HG02852 (cell line): Measurements from ENCODE around the gene MOB3B.

Source experiments
- ATAC-seq: cut with Tn5 transposase; IDR thresholded peaks from one replicate; pipeline ENCODE4 v1.9.1; 2021; ENCODE audit warnings: mild to moderate bottlenecking, moderate library complexity; ENCODE audit not compliant: unreplicated experiment

The MOB3B gene

DNA sequence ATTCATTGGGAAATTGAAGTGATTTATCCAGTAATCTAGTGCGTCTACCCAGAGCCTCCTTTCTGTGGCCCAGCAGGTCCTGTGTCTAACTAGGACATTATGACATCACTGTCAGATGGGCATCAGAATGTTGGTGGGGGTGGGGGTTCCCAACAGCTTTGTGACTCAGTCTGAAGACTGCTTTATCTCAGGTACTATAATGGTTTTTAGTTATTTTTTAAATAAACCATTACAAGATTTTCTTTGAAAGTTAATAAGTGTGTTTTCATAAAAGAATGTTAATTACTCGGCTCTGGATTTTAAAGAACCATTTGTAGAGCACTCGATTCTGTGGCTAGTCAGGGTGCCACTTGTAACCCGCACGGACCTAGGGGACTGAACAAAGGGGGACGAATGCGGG lies 232.6 kb downstream of the MOB3B start, which contains the start of gene EQTN:
Gene EQTN (minus strand): TSS at position 101 of the 400 bp plus-strand sequence. CDS start 95 bp downstream, at position 6.
- no peak for ATAC-seq

GRCh38 chr9:27293996-27294395 lies 235.6 kb downstream of the MOB3B start:
- no peak for ATAC-seq

GRCh38 chr9:27292659-27293405 lies 236.8 kb downstream of the MOB3B start:
- ATAC-seq, result no peak

DNA sequence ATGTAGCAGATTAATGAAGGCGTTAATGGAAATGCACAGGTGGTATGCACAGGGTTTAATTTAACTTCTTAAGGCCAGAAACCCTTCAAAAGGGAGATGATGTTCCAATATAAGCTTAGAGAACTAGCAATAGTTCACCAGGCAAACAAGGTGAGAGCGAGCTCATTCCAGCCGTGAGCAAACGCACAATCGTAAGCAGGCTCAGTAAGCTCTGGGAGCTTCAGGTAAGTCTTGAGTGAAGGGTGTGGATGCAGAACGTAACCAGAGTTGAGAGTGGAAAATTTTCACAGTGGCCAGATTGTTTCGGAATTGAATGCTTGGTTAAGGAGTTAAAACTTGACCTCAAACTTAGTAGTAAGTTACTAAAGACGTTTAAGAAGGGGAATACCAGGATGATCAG lies 238.3 kb downstream of the MOB3B start:
- ATAC-seq, result no peak

GRCh38 chr9:27282269-27282668 lies 247.3 kb downstream of the MOB3B start:
- ATAC-seq, result no peak

GRCh38 chr9:27280860-27281259 lies 248.8 kb downstream of the MOB3B start:
- ATAC-seq, result no peak

GRCh38 chr9:27280249-27280648 lies 249.4 kb downstream of the MOB3B start:
- no peak for ATAC-seq

DNA sequence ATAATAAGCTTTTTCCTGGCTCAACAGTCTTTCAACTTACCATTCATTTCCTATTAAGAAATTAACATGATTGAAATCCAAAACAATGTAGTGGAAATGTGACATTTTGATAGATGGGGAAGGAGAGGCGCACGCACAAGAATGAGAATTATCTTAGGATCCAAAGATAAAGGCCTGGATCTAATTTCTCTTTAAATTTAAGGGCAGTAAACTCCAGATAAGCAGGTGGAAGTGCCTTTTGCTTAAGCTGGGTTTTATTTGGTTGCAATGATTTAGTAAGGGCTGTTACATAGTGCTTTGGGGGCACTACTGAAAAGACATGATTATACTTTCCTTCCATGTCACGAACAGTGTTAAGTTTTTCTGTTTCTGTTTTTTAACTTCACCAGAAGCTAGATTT lies 250.0 kb downstream of the MOB3B start:
- ATAC-seq, result no peak

DNA sequence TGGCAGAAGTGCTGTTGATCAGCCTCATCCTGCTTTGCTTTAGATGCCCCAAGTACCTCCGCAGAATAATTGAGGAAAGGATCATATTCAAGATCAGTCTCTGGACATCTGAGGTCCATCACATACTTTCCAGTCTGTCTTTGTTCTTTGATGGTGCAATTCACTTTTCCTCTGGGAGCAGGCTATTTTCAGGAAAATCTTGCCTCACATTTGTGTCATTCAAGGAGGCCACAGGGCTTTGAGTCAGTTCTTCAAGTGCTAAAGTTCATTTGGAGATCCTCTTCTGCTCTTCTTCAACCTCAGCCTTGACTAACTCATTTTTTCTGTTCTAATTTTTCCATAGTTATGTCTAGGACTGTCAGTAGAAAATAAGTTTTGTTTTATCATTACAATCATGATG lies 251.2 kb downstream of the MOB3B start:
- ATAC-seq, result no peak

DNA sequence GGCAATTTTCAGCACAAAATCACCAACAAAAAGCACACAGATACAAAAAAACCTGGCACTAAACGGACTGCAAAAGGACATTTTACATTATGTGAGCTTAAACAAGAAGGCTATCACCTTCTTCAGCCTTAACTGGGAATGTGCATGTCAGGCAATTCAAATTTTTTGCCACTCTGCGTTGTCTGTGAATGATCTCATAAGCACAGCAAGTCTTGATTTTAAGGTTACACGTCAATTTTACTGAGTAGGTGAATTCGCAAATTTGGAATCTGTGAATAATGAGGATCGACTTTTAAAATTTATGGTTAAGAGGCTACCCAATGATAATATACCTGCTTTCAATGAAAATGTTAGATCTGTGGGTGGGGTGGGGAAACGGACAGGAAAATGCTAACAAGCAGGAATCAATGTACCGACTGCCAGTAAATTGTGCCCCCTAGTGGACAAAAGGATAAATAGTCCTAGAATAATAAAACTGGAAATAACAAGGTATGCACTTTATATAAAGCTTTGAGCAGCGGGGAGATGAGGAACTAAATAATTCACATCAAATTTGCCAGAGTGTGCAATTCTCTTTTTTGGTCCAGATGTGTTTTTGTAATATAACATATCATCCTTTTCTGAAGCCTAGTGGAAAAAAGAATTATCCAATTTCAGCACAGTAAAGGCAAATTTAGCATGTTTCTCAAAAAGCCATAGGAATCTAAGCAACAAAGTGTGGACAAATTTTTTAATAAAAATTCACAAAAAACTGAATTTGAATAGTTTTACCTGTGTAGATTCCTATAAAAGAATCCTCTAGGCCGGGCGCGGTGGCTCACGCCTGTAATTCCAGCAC lies 253.2 kb downstream of the MOB3B start:
- no peak for ATAC-seq
